ENCODE data around the gene MOGAT1.

DNA sequence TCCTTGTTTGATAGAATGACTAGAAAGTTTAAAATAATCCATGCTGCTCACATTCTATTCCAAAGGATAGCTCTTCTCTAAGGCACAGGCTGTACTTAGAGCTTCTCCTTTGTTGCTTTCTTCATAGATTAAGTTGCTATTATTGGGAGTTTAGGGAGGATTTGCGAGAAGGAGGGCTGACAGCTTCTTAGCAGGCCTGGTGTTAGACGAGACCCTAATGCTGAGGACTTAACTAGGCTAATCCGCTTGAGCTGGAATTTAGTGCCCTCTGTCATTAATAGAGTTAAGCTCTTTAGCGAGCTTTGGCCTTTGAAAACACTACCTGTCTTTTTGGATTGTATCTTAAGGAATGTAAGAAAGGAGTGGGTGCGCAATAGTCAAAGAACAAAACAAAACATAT lies 81.3 kb downstream of the MOGAT1 start:
- TF ChIP-seq, protein P1, sequence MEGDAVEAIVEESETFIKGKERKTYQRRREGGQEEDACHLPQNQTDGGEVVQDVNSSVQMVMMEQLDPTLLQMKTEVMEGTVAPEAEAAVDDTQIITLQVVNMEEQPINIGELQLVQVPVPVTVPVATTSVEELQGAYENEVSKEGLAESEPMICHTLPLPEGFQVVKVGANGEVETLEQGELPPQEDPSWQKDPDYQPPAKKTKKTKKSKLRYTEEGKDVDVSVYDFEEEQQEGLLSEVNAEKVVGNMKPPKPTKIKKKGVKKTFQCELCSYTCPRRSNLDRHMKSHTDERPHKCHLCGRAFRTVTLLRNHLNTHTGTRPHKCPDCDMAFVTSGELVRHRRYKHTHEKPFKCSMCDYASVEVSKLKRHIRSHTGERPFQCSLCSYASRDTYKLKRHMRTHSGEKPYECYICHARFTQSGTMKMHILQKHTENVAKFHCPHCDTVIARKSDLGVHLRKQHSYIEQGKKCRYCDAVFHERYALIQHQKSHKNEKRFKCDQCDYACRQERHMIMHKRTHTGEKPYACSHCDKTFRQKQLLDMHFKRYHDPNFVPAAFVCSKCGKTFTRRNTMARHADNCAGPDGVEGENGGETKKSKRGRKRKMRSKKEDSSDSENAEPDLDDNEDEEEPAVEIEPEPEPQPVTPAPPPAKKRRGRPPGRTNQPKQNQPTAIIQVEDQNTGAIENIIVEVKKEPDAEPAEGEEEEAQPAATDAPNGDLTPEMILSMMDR (IDR thresholded peaks at IDR 0.05) = no peak
- TF ChIP-seq CEBPB (IDR thresholded peaks at IDR 0.05) (no peak), RCOR1 (IDR thresholded peaks at IDR 0.05; ENCODE audit: low read depth, low read length) (no peak), CBX2 (IDR thresholded peaks at IDR 0.05; ENCODE audit: borderline replicate concordance, low read depth) (no peak)
